Measurements from ENCODE around the gene BCL2.
A peak's percentile ranks its signal among the peaks of the same experiment; 100 is the strongest.

The BCL2 gene

GRCh38 chr18:63155169-63155852 lies 164.3 kb downstream of the BCL2 start:
- Histone ChIP-seq H3K4me1 (ENCODE audit: control insufficient read depth in 1 of 2, insufficient read depth in 1 of 2, low read depth in 1 of 2, low read length in 1 of 2) (peaks cover 6 to 8% of the 10 kb centered on the region in 2 experiments), H3K27ac (no peak overlapping the region), H3K4me3 (ENCODE audit: low read depth in 1 of 2, low read length in 1 of 2) (peak overlapping the region in 1 of 2 experiments; percentile 35), H3K27me3 (no peaks in the 10 kb centered on the region), H3K36me3 (no peaks in the 10 kb centered on the region), H3K9me3 (no peaks in the 10 kb centered on the region)
- TF ChIP-seq CTCF (IDR thresholded peaks at IDR 0.05), result peak; percentile 81

GRCh38 chr18:63154350-63155152 lies 165.0 kb downstream of the BCL2 start:
- Histone ChIP-seq H3K4me1 (ENCODE audit: control insufficient read depth in 1 of 2, insufficient read depth in 1 of 2, low read depth in 1 of 2, low read length in 1 of 2) (peaks cover 6 to 8% of the 10 kb centered on the region in 2 experiments), H3K27me3 (no peaks in the 10 kb centered on the region), H3K4me3 (ENCODE audit: low read depth in 1 of 2, low read length in 1 of 2) (no peak overlapping the region), H3K9me3 (no peaks in the 10 kb centered on the region), H3K36me3 (no peaks in the 10 kb centered on the region), H3K27ac (no peak overlapping the region)
- no peak for TF ChIP-seq CTCF (IDR thresholded peaks at IDR 0.05)

GRCh38 chr18:63152791-63153190 lies 166.8 kb downstream of the BCL2 start:
- Histone ChIP-seq H3K9me3 (no peaks in the 10 kb centered on the region), H3K27ac (no peak overlapping the region), H3K36me3 (no peaks in the 10 kb centered on the region), H3K4me1 (ENCODE audit: control insufficient read depth in 1 of 2, insufficient read depth in 1 of 2, low read depth in 1 of 2, low read length in 1 of 2) (peaks cover 6 to 8% of the 10 kb centered on the region in 2 experiments), H3K27me3 (no peaks in the 10 kb centered on the region), H3K4me3 (ENCODE audit: low read depth in 1 of 2, low read length in 1 of 2) (no peak overlapping the region)
- no peak for TF ChIP-seq CTCF (IDR thresholded peaks at IDR 0.05)

GRCh38 chr18:63152096-63152495 lies 167.5 kb downstream of the BCL2 start:
- no peak overlapping the region for H3K27ac ChIP-seq
- H3K4me1 ChIP-seq (ENCODE audit: control insufficient read depth in 1 of 2, insufficient read depth in 1 of 2, low read depth in 1 of 2, low read length in 1 of 2), result peaks cover 6 to 8% of the 10 kb centered on the region in 2 experiments
- no peak for TF ChIP-seq CTCF (IDR thresholded peaks at IDR 0.05)
- H3K4me3 ChIP-seq (ENCODE audit: low read depth in 1 of 2, low read length in 1 of 2), result no peak overlapping the region
- H3K9me3 ChIP-seq, result no peaks in the 10 kb centered on the region
- H3K27me3 ChIP-seq, result no peaks in the 10 kb centered on the region
- H3K36me3 ChIP-seq, result no peaks in the 10 kb centered on the region

- peaks cover 6 to 8% of the 10 kb centered on the region in 2 experiments for H3K4me1 ChIP-seq (ENCODE audit: control insufficient read depth in 1 of 2, insufficient read depth in 1 of 2, low read depth in 1 of 2, low read length in 1 of 2)
- no peak for TF ChIP-seq CTCF (IDR thresholded peaks at IDR 0.05)
- H3K36me3 ChIP-seq, result no peaks in the 10 kb centered on the region
- H3K27me3 ChIP-seq, result no peaks in the 10 kb centered on the region
- H3K9me3 ChIP-seq, result no peaks in the 10 kb centered on the region
- H3K27ac ChIP-seq, result no peak overlapping the region
- H3K4me3 ChIP-seq (ENCODE audit: low read depth in 1 of 2, low read length in 1 of 2), result no peak overlapping the region
Measured at GRCh38 chr18:63151539-63151938, 168.0 kb downstream of the BCL2 start.

Data from neutrophil (primary cell).